CD4-positive, alpha-beta T cell treated with Interleukin-2 at 100 ng/mL for 4 hours (primary cell): ENCODE results near the gene SUPT3H.
"Not testable (repeated sequence)": the region's sequence is repeated elsewhere in the genome, so short reads cannot be mapped to it uniquely, and the experiment has no call there.

Source experiments
- DNase-seq: peaks from one replicate; pipeline ENCODE4 v3.0.0-alpha.2; 2020; ENCODE audit warnings: low spot score

SUPT3H gene

GRCh38 chr6:45054610-45055009 lies 323.1 kb downstream of the SUPT3H start:
- DNase-seq, result no peak

GRCh38 chr6:45052325-45052724 lies 325.4 kb downstream of the SUPT3H start:
- DNase-seq, result no peak

GRCh38 chr6:45049188-45049843 lies 328.4 kb downstream of the SUPT3H start:
- no peak for DNase-seq

GRCh38 chr6:45047573-45047972 lies 330.2 kb downstream of the SUPT3H start:
- DNase-seq, result no peak

- DNase-seq, result no peak
Measured at GRCh38 chr6:45045253-45045601, 332.5 kb downstream of the SUPT3H start.

- no peak for DNase-seq
Measured at GRCh38 chr6:45044510-45045252, 333.1 kb downstream of the SUPT3H start.

- no peak for DNase-seq
Measured at GRCh38 chr6:45044086-45044485, 333.6 kb downstream of the SUPT3H start.

GRCh38 chr6:45042673-45043072 lies 335.1 kb downstream of the SUPT3H start:
- not testable (repeated sequence) for DNase-seq

GRCh38 chr6:45038226-45038625 lies 339.5 kb downstream of the SUPT3H start:
- no peak for DNase-seq

- no peak for DNase-seq
Measured at GRCh38 chr6:45036103-45036502, 341.6 kb downstream of the SUPT3H start.

- no peak for DNase-seq
Measured at GRCh38 chr6:45032426-45032825, 345.3 kb downstream of the SUPT3H start.

GRCh38 chr6:45031601-45032000 lies 346.1 kb downstream of the SUPT3H start:
- DNase-seq, result no peak

- DNase-seq, result no peak
Measured at GRCh38 chr6:45027126-45027525, 350.6 kb downstream of the SUPT3H start.

- no peak for DNase-seq
Measured at GRCh38 chr6:45026003-45026516, 351.7 kb downstream of the SUPT3H start.

- no peak for DNase-seq
Measured at GRCh38 chr6:45024610-45025009, 353.1 kb downstream of the SUPT3H start.

GRCh38 chr6:45021676-45022075 lies 356.1 kb downstream of the SUPT3H start:
- peak; percentile 63 for DNase-seq

- DNase-seq, result no peak
Measured at GRCh38 chr6:45012687-45013086, 365.0 kb downstream of the SUPT3H start.

GRCh38 chr6:45009576-45009975 lies 368.2 kb downstream of the SUPT3H start:
- DNase-seq, result no peak

- no peak for DNase-seq
Measured at GRCh38 chr6:45006893-45007292, 370.8 kb downstream of the SUPT3H start.

- no peak for DNase-seq
Measured at GRCh38 chr6:45003961-45004360, 373.8 kb downstream of the SUPT3H start.

- no peak for DNase-seq
Measured at GRCh38 chr6:45003387-45003786, 374.3 kb downstream of the SUPT3H start.

GRCh38 chr6:45002390-45003105 lies 375.2 kb downstream of the SUPT3H start:
- DNase-seq, result peak; percentile 11

GRCh38 chr6:45001663-45002062 lies 376.1 kb downstream of the SUPT3H start:
- DNase-seq, result peak; percentile 39
